NCI-H748 (cell line): ENCODE results near the gene RNF38.
"Not testable (repeated sequence)": the region's sequence is repeated elsewhere in the genome, so short reads cannot be mapped to it uniquely, and the experiment has no call there.

Experiments used
- DNase-seq: peaks from one replicate; lab custom pipeline; 2025; ENCODE audit not compliant: unreplicated experiment; lab: John Stamatoyannopoulos, UW

Gene RNF38

DNA sequence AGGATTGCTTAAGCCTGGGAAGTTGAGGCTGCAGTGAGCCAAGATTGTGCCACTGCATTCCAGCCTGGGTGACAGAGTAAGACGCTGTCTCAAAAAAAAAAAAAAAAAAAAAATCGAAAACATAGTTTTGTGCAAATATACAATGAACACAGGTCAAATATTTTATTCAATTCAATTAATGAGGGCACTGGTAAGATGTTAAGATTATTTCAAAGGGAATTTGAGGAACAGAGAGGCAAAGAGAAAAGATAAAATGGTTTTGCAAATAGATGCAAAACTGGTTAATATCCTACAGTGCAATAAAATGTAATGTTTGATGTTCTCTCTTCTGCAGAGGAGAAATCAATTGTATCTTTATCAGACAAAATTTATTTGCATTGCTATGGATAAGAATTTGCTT is 102.3 kb downstream of the RNF38 start:
- no peak for DNase-seq

DNA sequence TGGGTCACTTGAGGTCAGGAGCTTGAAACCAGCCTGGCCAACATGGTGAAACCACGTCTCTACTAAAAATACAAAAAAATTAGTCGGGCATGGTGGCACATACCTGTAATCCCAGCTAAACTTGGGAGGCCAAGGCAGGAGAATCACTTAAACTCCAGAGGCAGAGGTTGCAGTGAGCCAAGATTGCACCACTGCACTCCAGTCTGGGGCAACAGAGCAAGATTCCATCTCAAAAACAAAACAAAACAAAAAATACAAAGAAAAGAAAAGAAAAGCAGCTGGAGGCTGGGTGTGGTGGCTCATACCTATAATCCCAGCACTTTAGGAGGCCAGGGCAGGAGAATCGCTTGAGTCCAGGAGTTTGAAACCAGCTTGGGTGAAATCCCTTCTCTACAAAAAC is 105.1 kb downstream of the RNF38 start:
- DNase-seq = not testable (repeated sequence)

DNA sequence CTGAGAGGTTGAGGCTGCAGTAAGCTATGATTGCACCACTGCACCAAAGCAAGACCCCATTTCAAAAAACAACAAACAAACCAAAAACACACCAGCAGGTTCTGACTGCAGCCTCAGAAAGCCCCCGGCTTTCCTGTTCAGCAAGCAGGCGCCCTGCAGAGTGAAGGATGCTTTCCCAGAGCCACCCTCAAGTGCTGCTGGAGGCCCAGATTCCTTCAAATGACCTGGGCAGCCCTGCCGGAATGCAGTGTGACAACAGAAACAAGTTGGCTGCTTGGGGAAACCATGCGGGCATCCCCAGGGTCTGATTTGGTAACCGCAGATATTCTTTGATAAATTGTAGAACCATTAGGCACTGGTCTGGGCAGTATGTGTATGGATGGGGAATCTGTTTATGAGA is 106.2 kb downstream of the RNF38 start:
- DNase-seq = no peak

DNA sequence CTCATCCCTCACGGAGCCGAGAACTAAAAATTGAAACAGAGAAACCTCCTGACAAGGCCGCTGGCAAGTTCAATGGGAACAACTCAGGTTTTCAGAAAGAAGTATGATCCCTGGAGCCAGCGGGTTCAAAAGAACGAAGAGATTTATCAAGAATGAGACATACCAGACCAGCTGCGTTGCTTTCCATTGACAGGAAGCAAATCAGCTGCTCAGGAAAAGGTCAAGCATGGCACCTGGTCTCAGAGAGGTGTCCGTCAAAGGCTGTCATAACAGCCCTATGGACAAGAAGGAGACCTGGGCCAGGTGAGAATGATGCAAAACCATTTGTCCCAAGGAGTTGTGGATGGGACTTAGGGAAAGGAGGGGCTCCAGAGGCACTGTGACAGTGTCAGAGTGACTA is 106.9 kb downstream of the RNF38 start:
- DNase-seq = no peak

DNA sequence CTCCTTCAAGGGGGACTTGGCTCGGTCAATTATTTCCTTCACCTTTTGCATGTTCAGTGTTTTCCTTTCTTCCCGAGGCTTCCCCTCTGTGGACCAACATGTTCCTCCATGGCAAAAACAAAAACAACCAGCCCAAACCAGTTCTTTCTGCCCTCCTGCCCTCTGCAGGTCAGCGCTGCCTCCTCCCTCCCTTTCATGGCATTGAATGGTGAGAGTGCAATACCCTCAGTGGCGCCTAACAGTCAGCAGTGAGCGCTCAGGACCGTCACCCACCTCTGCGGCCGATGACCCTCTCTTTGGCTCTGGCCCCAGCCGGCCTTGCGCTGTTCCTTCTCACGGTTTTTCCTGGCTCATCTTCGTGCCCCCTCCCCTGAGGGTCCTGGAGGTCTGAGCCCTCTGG is 107.4 kb downstream of the RNF38 start:
- DNase-seq = no peak

DNA sequence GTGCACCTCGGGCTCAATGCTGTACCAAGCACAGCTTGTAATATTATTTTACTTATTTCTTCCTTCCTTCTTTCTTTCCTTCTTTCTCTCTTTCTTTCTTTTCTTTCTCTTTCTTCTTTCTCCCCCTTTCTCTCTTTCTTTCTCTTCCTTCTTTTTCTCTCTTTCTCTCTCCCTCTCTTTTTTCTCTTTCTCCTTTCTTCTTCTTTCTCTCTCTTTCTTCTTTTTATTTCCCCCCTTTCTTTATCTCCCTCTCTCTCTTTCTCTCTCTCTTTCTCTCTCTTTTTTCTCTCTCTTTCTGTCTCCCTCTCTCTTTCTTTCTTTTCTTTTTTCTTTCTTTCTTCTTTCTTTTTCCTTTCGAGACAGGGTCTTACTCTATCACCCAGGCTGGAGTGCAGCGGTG is 109.1 kb downstream of the RNF38 start:
- no peak for DNase-seq

DNA sequence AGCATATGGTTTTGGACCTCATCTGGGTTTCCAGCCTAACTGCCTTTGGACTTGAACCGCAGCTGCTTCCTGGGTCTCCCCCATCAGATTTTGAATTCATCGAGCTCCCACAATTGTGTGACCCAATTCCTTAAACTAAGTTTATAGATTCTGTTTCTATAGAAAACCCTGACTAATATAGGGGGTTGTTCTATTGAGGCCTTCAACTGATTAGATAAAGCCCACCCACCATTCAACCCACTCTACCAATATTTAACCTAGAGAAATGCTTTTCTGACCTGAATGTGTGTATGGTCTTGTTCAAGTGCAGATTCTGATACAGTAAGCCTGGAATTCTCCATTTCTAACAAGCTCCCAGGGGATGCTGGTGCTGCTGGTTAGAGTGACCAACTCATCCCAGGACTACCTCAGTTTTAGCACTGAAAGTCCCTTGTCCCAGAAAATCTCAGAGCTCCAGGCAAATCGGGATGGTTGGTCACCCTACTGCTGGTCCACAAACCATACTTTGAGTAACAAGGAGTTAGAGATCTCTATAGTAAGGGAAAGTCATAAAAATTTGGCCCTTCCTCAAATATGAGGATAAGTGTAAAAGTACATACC is 110.1 kb downstream of the RNF38 start:
- DNase-seq = no peak

DNA sequence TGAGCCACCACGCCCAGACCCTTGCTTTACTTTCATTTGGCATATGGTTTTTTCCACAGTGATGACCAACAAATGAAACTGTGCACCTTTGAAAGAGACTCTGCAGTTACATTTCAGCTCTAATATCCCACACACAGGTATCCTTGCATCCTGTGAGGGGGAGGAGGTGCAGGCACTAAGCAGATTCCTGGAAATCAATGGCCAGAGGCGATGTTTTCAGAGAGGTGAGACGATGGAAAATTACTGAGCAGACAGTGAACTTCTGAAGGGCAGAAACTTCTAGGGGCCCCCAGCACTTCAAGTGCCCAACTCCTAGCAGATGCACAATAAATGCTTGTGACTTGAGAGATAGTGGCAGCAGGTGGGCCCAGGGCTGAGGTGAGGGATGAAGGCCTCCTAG is 112.0 kb downstream of the RNF38 start:
- DNase-seq = no peak
